ENCODE measurements around the gene KDR. TPM values are rescaled to one million over a fixed set of nuclear protein-coding genes. Genes with fewer than 3 reads are reported as not detected.
A peak's percentile ranks its signal among the peaks of the same experiment; 100 is the strongest.

KDR gene
- total RNA-seq, 1 donor from 2014 or later = 185 TPM

- no peak for DNase-seq (ENCODE audit: low read depth, low spot score)
Observed at GRCh38 chr4:55123791-55124190, 1.6 kb downstream of the KDR start.

GRCh38 chr4:55122235-55122634, 3.2 kb downstream of the KDR start:
- no peak for DNase-seq (ENCODE audit: low read depth, low spot score)

- DNase-seq (ENCODE audit: low read depth, low spot score) = peak; percentile 86
Observed at GRCh38 chr4:55121246-55121645, 4.1 kb downstream of the KDR start.

GRCh38 chr4:55118397-55118796, 7.0 kb downstream of the KDR start:
- no peak for DNase-seq (ENCODE audit: low read depth, low spot score)

GRCh38 chr4:55117511-55117910, 7.9 kb downstream of the KDR start:
- DNase-seq (ENCODE audit: low read depth, low spot score) = no peak

GRCh38 chr4:55116450-55116849, 8.9 kb downstream of the KDR start:
- no peak for DNase-seq (ENCODE audit: low read depth, low spot score)

- no peak for DNase-seq (ENCODE audit: low read depth, low spot score)
Observed at GRCh38 chr4:55111601-55112000, 13.8 kb downstream of the KDR start.

- DNase-seq (ENCODE audit: low read depth, low spot score) = no peak
Observed at GRCh38 chr4:55110131-55110530, 15.3 kb downstream of the KDR start.

- no peak for DNase-seq (ENCODE audit: low read depth, low spot score)
Observed at GRCh38 chr4:55107054-55107453, 18.3 kb downstream of the KDR start.

GRCh38 chr4:55103224-55103623, 22.2 kb downstream of the KDR start:
- no peak for DNase-seq (ENCODE audit: low read depth, low spot score)

- DNase-seq (ENCODE audit: low read depth, low spot score) = no peak
Observed at GRCh38 chr4:55099816-55100215, 25.6 kb downstream of the KDR start.

- DNase-seq (ENCODE audit: low read depth, low spot score) = no peak
Observed at GRCh38 chr4:55098456-55099204, 26.8 kb downstream of the KDR start.

GRCh38 chr4:55096619-55097018, 28.8 kb downstream of the KDR start:
- no peak for DNase-seq (ENCODE audit: low read depth, low spot score)

- no peak for DNase-seq (ENCODE audit: low read depth, low spot score)
Observed at GRCh38 chr4:55096045-55096444, 29.4 kb downstream of the KDR start.

GRCh38 chr4:55092504-55092903, 32.9 kb downstream of the KDR start:
- DNase-seq (ENCODE audit: low read depth, low spot score) = no peak

GRCh38 chr4:55089916-55090315, 35.5 kb downstream of the KDR start:
- DNase-seq (ENCODE audit: low read depth, low spot score) = no peak

- no peak for DNase-seq (ENCODE audit: low read depth, low spot score)
Observed at GRCh38 chr4:55087913-55088260, 37.5 kb downstream of the KDR start.

GRCh38 chr4:55087009-55087912, 38.1 kb downstream of the KDR start:
- DNase-seq (ENCODE audit: low read depth, low spot score) = no peak

GRCh38 chr4:55086578-55086977, 38.8 kb downstream of the KDR start:
- no peak for DNase-seq (ENCODE audit: low read depth, low spot score)

- no peak for DNase-seq (ENCODE audit: low read depth, low spot score)
Observed at GRCh38 chr4:55083735-55084134, 41.7 kb downstream of the KDR start.

- no peak for DNase-seq (ENCODE audit: low read depth, low spot score)
Observed at GRCh38 chr4:55082756-55083155, 42.6 kb downstream of the KDR start.

GRCh38 chr4:55080174-55080865, 45.1 kb downstream of the KDR start:
- no peak for DNase-seq (ENCODE audit: low read depth, low spot score)
